ENCODE data around the gene SAA1. TPM values are rescaled to one million over a fixed set of nuclear protein-coding genes. Genes with fewer than 3 reads are reported as not detected.
A peak's percentile ranks its signal among the peaks of the same experiment; 100 is the strongest.

The SAA1 gene
- total and polyA plus RNA-seq, 7 donors: 7.3 to 100 (median 29.1) TPM

DNA sequence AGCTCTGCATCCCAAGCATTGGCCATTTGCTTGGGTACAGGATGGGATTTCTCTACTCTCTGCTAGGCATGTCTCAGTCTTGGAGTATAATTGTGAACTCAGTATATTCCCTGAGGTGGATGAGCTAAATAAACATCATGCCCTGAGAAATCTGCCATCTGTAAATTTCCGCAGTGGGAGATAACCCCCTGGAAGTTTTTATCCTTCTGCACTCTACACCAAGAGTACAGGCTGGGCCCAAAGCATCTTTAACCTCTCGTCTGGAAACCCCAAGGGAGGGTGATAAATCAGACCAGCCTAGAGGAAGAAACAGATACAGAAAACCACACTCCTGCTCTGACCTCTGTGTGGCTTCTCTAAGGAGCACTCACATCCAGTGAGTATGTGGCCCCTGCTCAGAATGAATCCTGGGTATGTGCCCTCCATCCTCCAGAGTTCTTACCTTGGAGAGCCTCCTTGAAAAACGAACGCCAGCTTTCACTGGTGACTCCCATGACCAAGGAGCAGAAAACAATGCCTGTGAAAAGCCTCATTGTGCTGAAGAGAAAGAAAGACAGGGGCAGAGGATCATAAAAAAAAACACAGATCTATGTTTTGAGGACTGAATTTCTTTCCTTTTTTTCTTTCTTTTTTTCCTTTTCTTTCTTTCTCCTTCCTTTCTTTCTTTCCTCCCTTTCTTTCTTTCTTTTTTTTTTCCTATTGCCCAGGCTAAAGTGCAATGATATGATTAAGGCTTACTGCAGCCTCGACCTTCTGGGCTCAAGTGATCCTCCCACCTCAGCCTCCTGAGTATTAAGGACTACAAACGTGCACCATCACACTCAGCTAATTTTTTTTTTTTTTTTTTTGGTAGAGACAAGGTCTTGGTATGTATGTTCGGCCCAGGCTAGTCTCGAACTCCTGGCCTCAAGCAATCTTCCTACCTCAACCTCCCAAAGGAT lies 30.4 kb upstream of the SAA1 start:
- H3K27me3 ChIP-seq (ENCODE audit: insufficient read depth in 3 of 3, low read length in 2 of 3): peaks cover 0 to 3% (median 2%) of the 10 kb centered on the region in 3 donors
- H3K9me3 ChIP-seq: no peaks in the 10 kb centered on the region
- TF ChIP-seq, protein P1, sequence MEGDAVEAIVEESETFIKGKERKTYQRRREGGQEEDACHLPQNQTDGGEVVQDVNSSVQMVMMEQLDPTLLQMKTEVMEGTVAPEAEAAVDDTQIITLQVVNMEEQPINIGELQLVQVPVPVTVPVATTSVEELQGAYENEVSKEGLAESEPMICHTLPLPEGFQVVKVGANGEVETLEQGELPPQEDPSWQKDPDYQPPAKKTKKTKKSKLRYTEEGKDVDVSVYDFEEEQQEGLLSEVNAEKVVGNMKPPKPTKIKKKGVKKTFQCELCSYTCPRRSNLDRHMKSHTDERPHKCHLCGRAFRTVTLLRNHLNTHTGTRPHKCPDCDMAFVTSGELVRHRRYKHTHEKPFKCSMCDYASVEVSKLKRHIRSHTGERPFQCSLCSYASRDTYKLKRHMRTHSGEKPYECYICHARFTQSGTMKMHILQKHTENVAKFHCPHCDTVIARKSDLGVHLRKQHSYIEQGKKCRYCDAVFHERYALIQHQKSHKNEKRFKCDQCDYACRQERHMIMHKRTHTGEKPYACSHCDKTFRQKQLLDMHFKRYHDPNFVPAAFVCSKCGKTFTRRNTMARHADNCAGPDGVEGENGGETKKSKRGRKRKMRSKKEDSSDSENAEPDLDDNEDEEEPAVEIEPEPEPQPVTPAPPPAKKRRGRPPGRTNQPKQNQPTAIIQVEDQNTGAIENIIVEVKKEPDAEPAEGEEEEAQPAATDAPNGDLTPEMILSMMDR (IDR thresholded peaks at IDR 0.05): no peak
- intact Hi-C loops (cut with DNase I): no loop called here
- no peaks in the 10 kb centered on the region for H3K36me3 ChIP-seq (ENCODE audit: insufficient read depth in 1 of 2, low read depth in 1 of 2)
- no peaks in the 10 kb centered on the region for H3K4me1 ChIP-seq
- DNase-seq (no peak), ATAC-seq (no peak)
- no peak overlapping the region for H3K27ac ChIP-seq
- 52 to 55% (median 52%) methylated on average over 8 of the region's 8 CpGs for WGBS, 3 donors
- H3K4me3 ChIP-seq: no peak overlapping the region

DNA sequence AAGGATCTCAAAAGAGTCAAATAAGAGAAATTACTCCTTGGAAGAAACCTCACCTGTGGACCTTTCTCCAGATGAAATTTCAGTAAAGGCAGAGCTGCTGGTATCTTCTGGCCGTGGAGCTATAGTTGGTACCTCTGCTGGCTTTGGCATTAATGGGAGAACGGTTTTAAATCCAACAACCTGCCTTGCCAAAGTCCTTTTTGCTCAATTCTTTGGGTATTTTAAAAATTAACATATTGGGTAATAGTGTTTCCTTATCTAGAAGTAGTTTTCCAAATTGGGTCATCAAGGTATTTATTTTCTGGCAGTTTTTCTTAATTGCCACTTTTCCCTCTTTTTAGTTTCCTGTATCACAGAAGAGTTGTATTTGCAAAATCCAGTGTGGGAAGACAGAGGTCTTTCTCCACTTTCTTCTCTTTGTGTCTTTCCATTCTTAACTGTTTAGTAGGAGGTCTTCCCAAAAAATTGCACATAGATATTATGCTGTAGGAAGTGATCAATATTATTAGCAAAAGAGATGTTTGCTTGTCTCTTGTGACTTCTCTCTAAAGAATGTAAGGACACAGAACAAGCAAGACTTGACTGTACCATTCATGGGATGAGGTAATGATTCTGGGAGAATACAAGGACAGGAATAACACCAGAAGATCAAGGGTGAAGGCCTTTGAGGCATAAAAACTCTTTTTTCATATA lies 29.3 kb upstream of the SAA1 start, which contains the start of gene SAA4:
Gene SAA4, minus strand, starts transcription at position 139 of the 693 bp plus-strand sequence. CDS start 876 bp downstream, outside the sequence.
- Histone ChIP-seq H3K36me3 (ENCODE audit: insufficient read depth in 1 of 2, low read depth in 1 of 2) (no peaks in the 10 kb centered on the region), H3K4me3 (no peak within 1 kb of the TSS), H3K27me3 (ENCODE audit: insufficient read depth in 3 of 3, low read length in 2 of 3) (peaks cover 0 to 3% (median 2%) of the 10 kb centered on the region in 3 donors), H3K4me1 (no peaks in the 10 kb centered on the region), H3K27ac (no peak within 1 kb of the TSS), H3K9me3 (no peaks in the 10 kb centered on the region)
- TF ChIP-seq, protein P1 (IDR thresholded peaks at IDR 0.05): no peak
- ATAC-seq (no peak), DNase-seq (no peak)
- intact Hi-C loops (cut with DNase I): no loop called here
- WGBS, 3 donors: 59 to 64% (median 63%) methylated on average over 2 of the region's 2 CpGs

DNA sequence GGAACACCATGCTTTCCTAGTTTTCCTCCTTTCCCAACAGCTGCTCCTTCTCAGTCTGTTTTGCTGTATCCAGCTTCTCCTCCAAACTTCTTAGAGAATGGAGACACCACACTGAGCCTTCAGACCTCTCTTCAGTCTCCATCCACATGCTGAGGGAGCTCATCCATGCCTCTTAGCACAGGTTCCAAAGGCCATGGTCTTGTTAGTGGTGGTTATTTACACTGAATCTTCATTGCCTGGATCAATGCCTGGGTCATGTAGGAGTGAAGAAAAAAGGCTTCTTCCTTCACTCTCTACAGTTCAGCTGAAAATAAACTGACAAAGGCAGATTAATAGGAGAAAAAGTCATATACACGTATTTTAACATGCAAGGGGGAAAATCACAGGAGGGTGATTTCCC lies 26.4 kb upstream of the SAA1 start:
- ATAC-seq: no peak
- intact Hi-C loops (cut with DNase I): no loop called here
- WGBS, 3 donors: 76 to 95% (median 80%) methylated on average over 1 of the region's 1 CpG
- H3K4me1 ChIP-seq: no peaks in the 10 kb centered on the region
- no peak overlapping the region for H3K27ac ChIP-seq
- H3K27me3 ChIP-seq (ENCODE audit: insufficient read depth in 3 of 3, low read length in 2 of 3): peaks cover 0 to 3% (median 0%) of the 10 kb centered on the region in 3 donors
- no peaks in the 10 kb centered on the region for H3K36me3 ChIP-seq (ENCODE audit: insufficient read depth in 1 of 2, low read depth in 1 of 2)
- no peaks in the 10 kb centered on the region for H3K9me3 ChIP-seq
- no peak for DNase-seq
- no peak overlapping the region for H3K4me3 ChIP-seq
- TF ChIP-seq, protein P1 (IDR thresholded peaks at IDR 0.05): no peak

DNA sequence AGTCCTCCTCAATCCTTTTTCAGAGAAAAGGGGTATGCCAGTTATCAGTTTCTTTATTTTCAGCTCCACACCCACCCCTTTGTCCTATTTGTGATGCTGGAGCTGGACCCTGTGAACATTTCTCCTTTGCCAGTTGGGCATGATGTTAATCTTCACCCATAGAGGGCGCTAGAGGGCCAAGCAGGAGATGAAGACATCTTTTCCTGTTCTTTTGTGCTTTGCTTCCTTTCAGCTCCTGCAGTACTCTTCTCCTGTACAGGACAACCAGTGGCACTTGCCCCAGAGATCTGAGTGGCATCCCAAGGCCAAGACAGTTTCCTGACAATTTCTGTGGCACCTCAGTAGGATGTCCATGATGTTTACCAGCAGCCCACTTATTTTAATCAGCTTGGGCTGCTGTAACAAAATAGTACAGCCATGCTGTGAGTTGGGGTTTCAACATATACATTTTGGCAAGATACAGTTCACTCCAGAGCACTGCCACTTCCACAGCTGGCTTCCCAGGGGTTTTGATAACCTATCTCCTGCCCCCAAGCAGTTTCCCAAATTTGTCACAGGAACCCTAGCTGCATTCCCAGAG lies 22.2 kb upstream of the SAA1 start:
- Histone ChIP-seq H3K4me3 (no peak overlapping the region), H3K4me1 (no peaks in the 10 kb centered on the region), H3K36me3 (ENCODE audit: insufficient read depth in 1 of 2, low read depth in 1 of 2) (no peaks in the 10 kb centered on the region), H3K9me3 (no peaks in the 10 kb centered on the region), H3K27ac (no peak overlapping the region), H3K27me3 (ENCODE audit: insufficient read depth in 3 of 3, low read length in 2 of 3) (peaks cover 0 to 3% (median 0%) of the 10 kb centered on the region in 3 donors)
- intact Hi-C loops (cut with DNase I): no loop called here
- WGBS, 3 donors: 0% methylated on average over 1 of the region's 1 CpG
- no peak for DNase-seq
- TF ChIP-seq, protein P1 (IDR thresholded peaks at IDR 0.05): peak; percentile 56
- peak in 1 of 4 donors; percentile 30 for ATAC-seq

Measured in psoas muscle (tissue), 8 donors.